ENCODE data around the gene CDH4. TPM values are rescaled to one million over a fixed set of nuclear protein-coding genes. Genes with fewer than 3 reads are reported as not detected.

The CDH4 gene
- total and polyA plus RNA-seq, 9 of the 15 experiments (the other 6 are each of a cell fraction or from before 2014, with no cell fraction given), result 0.04 TPM; not detected in 8

GRCh38 chr20:61859767-61860166 lies 607.7 kb downstream of the CDH4 start (continued):
- no peak for TF ChIP-seq CHAMP1 (IDR thresholded peaks at IDR 0.05)

- H3K27ac ChIP-seq (ENCODE audit: extremely low read depth, low read depth, low read length), result no peak overlapping the region
- no peaks in the 10 kb centered on the region; the same call in 1 of the 2 replicates for H3K9me3 ChIP-seq (replicated peaks; ENCODE audit: control insufficient read depth, insufficient read depth, low read depth, low read length)
- in situ Hi-C loops (cut with MboI) (no loop called here), intact Hi-C loops (cut with micrococcal nuclease) (no loop called here)
- H3K27me3 ChIP-seq (ENCODE audit: control insufficient read depth in 2 of 2, insufficient read depth in 2 of 2, low read length in 2 of 2), result peaks cover 21 to 54% of the 10 kb centered on the region in 2 experiments; a peak in 3 of 5 replicates
- no peak for FAIRE-seq
- no peak overlapping the region for H3K4me3 ChIP-seq
- no peak for DNase-seq (ENCODE audit: extremely low read depth in 1 of 4, low spot score in 3 of 4)
- H3K36me3 ChIP-seq (ENCODE audit: control insufficient read depth, insufficient read depth, low read length), result no peaks in the 10 kb centered on the region
- H3K9ac ChIP-seq (ENCODE audit: insufficient read depth in 1 of 2, low read depth in 2 of 2, low read length in 2 of 2), result no peak overlapping the region
- H3K9me1 ChIP-seq (ENCODE audit: control insufficient read depth, insufficient read depth, low read length), result no peaks in the 10 kb centered on the region
- H4K20me1 ChIP-seq (replicated peaks; ENCODE audit: control insufficient read depth, insufficient read depth, low read length), result peaks cover 11% of the 10 kb centered on the region; the same call in 1 of the 2 replicates
- CTCF ChIA-PET (ENCODE audit: low intra/inter-chr PET ratio), result no interaction called here
- H3K4me2 ChIP-seq (ENCODE audit: insufficient read depth, low read length), result no peak overlapping the region
- no TSS peak for BruUV-seq (replicated peaks)
- no peaks in the 10 kb centered on the region for H3K79me2 ChIP-seq (ENCODE audit: control insufficient read depth, insufficient read depth, low read length)
- POLR2A ChIA-PET, result no interaction called here
- no peak for ATAC-seq
- H2AFZ ChIP-seq (ENCODE audit: low read depth, low read length), result no peak overlapping the region
- 2% methylated on average over 8 of the region's 8 CpGs for WGBS (ENCODE audit: insufficient coverage, low coverage, missing lambda C conversion rate)
- no peaks in the 10 kb centered on the region; a peak in 1 of 5 replicates for H3K4me1 ChIP-seq (replicated peaks in 1 of 2; ENCODE audit: control insufficient read depth in 2 of 2, insufficient read depth in 2 of 2, low read length in 2 of 2)
- TF ChIP-seq MBD1 (CRISPR knock-in tag; IDR thresholded peaks at IDR 0.05), result no peak
- no peak for TF ChIP-seq SMARCE1 (IDR thresholded peaks at IDR 0.05)
- no peak for TF ChIP-seq AFF1 (IDR thresholded peaks at IDR 0.05; ENCODE audit: low read depth in 1 of 2, partially characterized antibody in 2 of 2)
- TF ChIP-seq KDM1A (IDR thresholded peaks at IDR 0.05), result no peak
- TF ChIP-seq ZBTB49 (CRISPR knock-in tag; IDR thresholded peaks at IDR 0.05; ENCODE audit: borderline replicate concordance), result no peak
- TF ChIP-seq ZNF644 (tag; IDR thresholded peaks at IDR 0.05; ENCODE audit: low read depth), result no peak
- TF ChIP-seq HNRNPK (IDR thresholded peaks at IDR 0.05; ENCODE audit: low read depth, low read length, poor library complexity, severe bottlenecking), result no peak
Measured at GRCh38 chr20:61860260-61860987, 608.4 kb downstream of the CDH4 start.
